ENCODE data around the gene NPHP4.

DNA sequence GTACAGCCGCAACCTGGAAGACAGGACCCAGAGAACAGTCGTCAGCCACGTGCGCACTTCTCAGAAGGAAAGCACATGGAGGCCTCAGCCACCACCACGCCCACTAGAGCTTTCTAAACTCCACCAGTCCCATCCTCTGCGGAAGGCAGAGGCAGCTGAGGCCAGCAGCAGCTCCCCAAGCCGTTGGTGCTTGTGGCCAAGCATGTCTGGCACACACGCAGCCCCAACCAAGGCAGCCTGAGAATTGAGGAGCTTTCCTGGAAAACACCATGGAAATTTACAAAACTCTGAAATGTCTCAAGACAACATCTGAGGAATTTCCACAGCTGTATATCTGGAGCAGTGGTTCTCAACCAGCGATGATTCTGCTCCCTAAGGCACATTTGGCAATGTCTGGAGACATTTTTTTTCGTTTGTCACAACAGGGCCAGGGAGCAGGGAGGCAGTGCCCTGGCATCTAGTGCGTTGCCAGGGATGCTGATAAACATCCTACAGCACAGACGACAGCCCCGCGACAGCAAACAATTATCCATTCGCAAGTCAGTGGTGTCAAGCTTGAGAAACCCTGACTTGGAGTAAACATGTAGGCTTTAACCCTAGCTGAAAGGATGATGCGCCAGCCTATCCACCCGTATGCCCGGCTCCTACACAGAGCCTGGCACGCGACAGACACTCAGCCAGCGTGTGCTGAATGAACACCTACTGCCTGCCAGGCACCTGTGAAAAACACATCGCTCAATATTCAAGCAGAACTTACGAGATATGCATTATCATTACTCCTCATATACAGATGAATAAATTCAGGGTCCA, 24.7 kb downstream of the NPHP4 start:
- TF ChIP-seq, protein P1, sequence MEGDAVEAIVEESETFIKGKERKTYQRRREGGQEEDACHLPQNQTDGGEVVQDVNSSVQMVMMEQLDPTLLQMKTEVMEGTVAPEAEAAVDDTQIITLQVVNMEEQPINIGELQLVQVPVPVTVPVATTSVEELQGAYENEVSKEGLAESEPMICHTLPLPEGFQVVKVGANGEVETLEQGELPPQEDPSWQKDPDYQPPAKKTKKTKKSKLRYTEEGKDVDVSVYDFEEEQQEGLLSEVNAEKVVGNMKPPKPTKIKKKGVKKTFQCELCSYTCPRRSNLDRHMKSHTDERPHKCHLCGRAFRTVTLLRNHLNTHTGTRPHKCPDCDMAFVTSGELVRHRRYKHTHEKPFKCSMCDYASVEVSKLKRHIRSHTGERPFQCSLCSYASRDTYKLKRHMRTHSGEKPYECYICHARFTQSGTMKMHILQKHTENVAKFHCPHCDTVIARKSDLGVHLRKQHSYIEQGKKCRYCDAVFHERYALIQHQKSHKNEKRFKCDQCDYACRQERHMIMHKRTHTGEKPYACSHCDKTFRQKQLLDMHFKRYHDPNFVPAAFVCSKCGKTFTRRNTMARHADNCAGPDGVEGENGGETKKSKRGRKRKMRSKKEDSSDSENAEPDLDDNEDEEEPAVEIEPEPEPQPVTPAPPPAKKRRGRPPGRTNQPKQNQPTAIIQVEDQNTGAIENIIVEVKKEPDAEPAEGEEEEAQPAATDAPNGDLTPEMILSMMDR (IDR thresholded peaks at IDR 0.05): no peak
- TF ChIP-seq POLR2A (IDR thresholded peaks at IDR 0.05): no peak
